Adrenal gland (tissue), 5 donors: ENCODE measurements around the gene ENTPD8.

Experiments used
- CTCF ChIP-seq, 6 experiments: fragments of 450-650 bp in 4 of 6; fragments of 200-600 bp in 2 of 6; sonication (generic) in 1 of 6; IDR thresholded peaks; 1 replicate in 5 of 6; 2 replicates in 1 of 6; pipeline versions ENCODE4 v1.5.1 to v1.8.0; 2016 to 2021; ENCODE audit warnings: antibody characterized with exemption in 6 of 6, mild to moderate bottlenecking in 2 of 6, moderate library complexity in 1 of 6
- POLR2A ChIP-seq, 2 donors: fragments of 450-650 bp; IDR thresholded peaks; one replicate each; pipeline ENCODE4 v1.6.1; 2017; ENCODE audit warnings: antibody characterized with exemption in 2 of 2, mild to moderate bottlenecking in 2 of 2, moderate library complexity in 1 of 2
- donor health status: DM: no; HTN: no; CAD: no.

- TF ChIP-seq CTCF (IDR thresholded peaks at IDR 0.05), result no peak
- no peak for TF ChIP-seq POLR2A (IDR thresholded peaks at IDR 0.05)
These were observed 3.2 kb downstream of the ENTPD8 start for GRCh38 chr9:137437691-137438590.
